ENCODE data around the gene NOTCH1. TPM values are rescaled to one million over a fixed set of nuclear protein-coding genes. Genes with fewer than 3 reads are reported as not detected.
A peak's percentile ranks its signal among the peaks of the same experiment; 100 is the strongest.

The NOTCH1 gene
- total and polyA plus RNA-seq, 2 of the 4 experiments (the other 2 are of a cell fraction) = 1.8 to 6.0 TPM

GRCh38 chr9:136553581-136553980 lies 7.7 kb upstream of the NOTCH1 start:
- H3K27me3 ChIP-seq (ENCODE audit: control insufficient read depth, insufficient read depth, low read length) = no peaks in the 10 kb centered on the region
- dilution Hi-C loops (cut with HindIII; ENCODE audit: low sequenced_read_pairs, unreplicated experiment) (no loop called here), in situ Hi-C loops (cut with MboI; ENCODE audit: low sequenced_read_pairs) (no loop called here), intact Hi-C loops (cut with micrococcal nuclease) (no loop called here)
- H2BK120ac ChIP-seq (ENCODE audit: low read depth, low read length) = peak overlapping the region; percentile 32; the same call in 1 of the 2 replicates
- H3K23ac ChIP-seq (ENCODE audit: low read depth, low read length) = no peak overlapping the region
- H4K91ac ChIP-seq (ENCODE audit: insufficient read depth, low read depth, low read length) = no peak overlapping the region; the same call in 1 of the 2 replicates
- H2BK15ac ChIP-seq (ENCODE audit: low read depth, low read length) = no peak overlapping the region
- H3K14ac ChIP-seq (replicated peaks; ENCODE audit: low read depth, low read length) = no peak overlapping the region
- H2AFZ ChIP-seq (replicated peaks; ENCODE audit: low read length, poor library complexity) = no peak overlapping the region
- H3K4me1 ChIP-seq (ENCODE audit: control insufficient read depth, insufficient read depth, low read length) = peaks cover 28% of the 10 kb centered on the region
- no peak overlapping the region for H3K27ac ChIP-seq (ENCODE audit: insufficient read depth, low read length)
- no peak overlapping the region for H3K56ac ChIP-seq (ENCODE audit: extremely low read depth, insufficient read depth, low read length)
- no peak overlapping the region for H3K4me2 ChIP-seq (ENCODE audit: low read depth, low read length)
- TF ChIP-seq BHLHE40 (IDR thresholded peaks at IDR 0.05; ENCODE audit: low read depth, low read length) (no peak), CEBPB (IDR thresholded peaks at IDR 0.05; ENCODE audit: low read depth, low read length) (no peak), POLR2A (IDR thresholded peaks at IDR 0.05; ENCODE audit: low read depth, low read length) (no peak), CHD1 (IDR thresholded peaks at IDR 0.05; ENCODE audit: low read depth, low read length) (no peak), RAD21 (IDR thresholded peaks at IDR 0.05; ENCODE audit: low read length) (no peak), MAFK (IDR thresholded peaks at IDR 0.05; ENCODE audit: low read depth, low read length) (no peak), RCOR1 (IDR thresholded peaks at IDR 0.05; ENCODE audit: insufficient replicate concordance, low read length) (no peak), USF2 (IDR thresholded peaks at IDR 0.05; ENCODE audit: low read depth, low read length) (no peak), SMC3 (IDR thresholded peaks at IDR 0.05; ENCODE audit: low read depth, low read length) (no peak), MAZ (IDR thresholded peaks at IDR 0.05; ENCODE audit: borderline replicate concordance, low read depth, low read length) (no peak), NFE2L2 (IDR thresholded peaks at IDR 0.05; ENCODE audit: low read depth, low read length) (no peak), MXI1 (IDR thresholded peaks at IDR 0.05; ENCODE audit: borderline replicate concordance, low read depth, low read length) (no peak), FOS (IDR thresholded peaks at IDR 0.05; ENCODE audit: low read depth, low read length) (no peak), RFX5 (IDR thresholded peaks at IDR 0.05; ENCODE audit: low read depth, low read length) (no peak)
- TF ChIP-seq, protein P1, sequence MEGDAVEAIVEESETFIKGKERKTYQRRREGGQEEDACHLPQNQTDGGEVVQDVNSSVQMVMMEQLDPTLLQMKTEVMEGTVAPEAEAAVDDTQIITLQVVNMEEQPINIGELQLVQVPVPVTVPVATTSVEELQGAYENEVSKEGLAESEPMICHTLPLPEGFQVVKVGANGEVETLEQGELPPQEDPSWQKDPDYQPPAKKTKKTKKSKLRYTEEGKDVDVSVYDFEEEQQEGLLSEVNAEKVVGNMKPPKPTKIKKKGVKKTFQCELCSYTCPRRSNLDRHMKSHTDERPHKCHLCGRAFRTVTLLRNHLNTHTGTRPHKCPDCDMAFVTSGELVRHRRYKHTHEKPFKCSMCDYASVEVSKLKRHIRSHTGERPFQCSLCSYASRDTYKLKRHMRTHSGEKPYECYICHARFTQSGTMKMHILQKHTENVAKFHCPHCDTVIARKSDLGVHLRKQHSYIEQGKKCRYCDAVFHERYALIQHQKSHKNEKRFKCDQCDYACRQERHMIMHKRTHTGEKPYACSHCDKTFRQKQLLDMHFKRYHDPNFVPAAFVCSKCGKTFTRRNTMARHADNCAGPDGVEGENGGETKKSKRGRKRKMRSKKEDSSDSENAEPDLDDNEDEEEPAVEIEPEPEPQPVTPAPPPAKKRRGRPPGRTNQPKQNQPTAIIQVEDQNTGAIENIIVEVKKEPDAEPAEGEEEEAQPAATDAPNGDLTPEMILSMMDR (conservative IDR thresholded peaks at IDR 0.05; ENCODE audit: low read depth, low read length) = no peak
- TF ChIP-seq, protein P2, sequence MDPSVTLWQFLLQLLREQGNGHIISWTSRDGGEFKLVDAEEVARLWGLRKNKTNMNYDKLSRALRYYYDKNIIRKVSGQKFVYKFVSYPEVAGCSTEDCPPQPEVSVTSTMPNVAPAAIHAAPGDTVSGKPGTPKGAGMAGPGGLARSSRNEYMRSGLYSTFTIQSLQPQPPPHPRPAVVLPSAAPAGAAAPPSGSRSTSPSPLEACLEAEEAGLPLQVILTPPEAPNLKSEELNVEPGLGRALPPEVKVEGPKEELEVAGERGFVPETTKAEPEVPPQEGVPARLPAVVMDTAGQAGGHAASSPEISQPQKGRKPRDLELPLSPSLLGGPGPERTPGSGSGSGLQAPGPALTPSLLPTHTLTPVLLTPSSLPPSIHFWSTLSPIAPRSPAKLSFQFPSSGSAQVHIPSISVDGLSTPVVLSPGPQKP (IDR thresholded peaks at IDR 0.05; ENCODE audit: borderline replicate concordance, low read depth, low read length) = no peak
- peaks cover 10% of the 10 kb centered on the region for H3K9me1 ChIP-seq (ENCODE audit: insufficient read depth, low read length)
- no peaks in the 10 kb centered on the region for H4K20me1 ChIP-seq (ENCODE audit: insufficient read depth, low read length)
- no peak overlapping the region for H3K9ac ChIP-seq (ENCODE audit: low read depth, low read length)
- no peak overlapping the region for H2BK5ac ChIP-seq (ENCODE audit: low read depth, low read length, poor library complexity, severe bottlenecking)
- 71% methylated on average over 10 of the region's 14 CpGs; no CpG with 5 or more reads in 1 of the 2 experiments for WGBS, 2 experiments (ENCODE audit: extremely low coverage in 2 of 2, insufficient read length in 1 of 2)
- no peak overlapping the region for H2BK20ac ChIP-seq (ENCODE audit: low read depth, low read length)
- no peak overlapping the region for H3K4me3 ChIP-seq (ENCODE audit: insufficient read depth, low read depth, low read length)
- no peak overlapping the region for H3K4ac ChIP-seq (ENCODE audit: low read depth, low read length)
- DNase-seq (no peak), ATAC-seq (ENCODE audit: low read depth) (no peak)
- H2AK5ac ChIP-seq (ENCODE audit: low read depth, low read length) = no peak overlapping the region
- no TSS peak for BruUV-seq (replicated peaks)
- H3K79me1 ChIP-seq (ENCODE audit: low read depth in 1 of 2, low read length in 2 of 2) = peaks cover 0 to 5% of the 10 kb centered on the region in 2 experiments; a peak in 2 of 4 replicates
- no peaks in the 10 kb centered on the region for H3K9me3 ChIP-seq (ENCODE audit: control insufficient read depth, insufficient read depth, low read length)
- H4K5ac ChIP-seq (ENCODE audit: low read depth, low read length) = no peak overlapping the region
- no peak overlapping the region for H3K18ac ChIP-seq (ENCODE audit: low read depth, low read length)
- peak overlapping the region; percentile 30 for H2AK9ac ChIP-seq (replicated peaks; ENCODE audit: low read depth, low read length, poor library complexity)
- POLR2A ChIA-PET (ENCODE audit: unreplicated experiment) = no interaction called here
- CTCF ChIA-PET = no interaction called here
- H4K8ac ChIP-seq (ENCODE audit: low read depth in 2 of 2, low read length in 2 of 2) = no peak overlapping the region
- no peaks in the 10 kb centered on the region for H3K36me3 ChIP-seq (ENCODE audit: control insufficient read depth, insufficient read depth, low read length)

Measured in IMR-90 (cell line).